Astrocyte of the spinal cord (primary cell): ENCODE measurements around the gene ZNF263.
"Not testable (repeated sequence)": the region's sequence is repeated elsewhere in the genome, so short reads cannot be mapped to it uniquely, and the experiment has no call there.

Experiments used
- DNase-seq: peaks from one replicate; pipeline ENCODE4 v3.0.0; 2011; ENCODE audit warnings: low read depth, low spot score
- H3K4me3 ChIP-seq: 2 replicates; pipeline ENCODE4 v1.5.1; 2011; ENCODE audit warnings: low read depth, mild to moderate bottlenecking, low read length, moderate library complexity
- CTCF ChIP-seq: IDR thresholded peaks from 2 replicates; pipeline ENCODE4 v1.5.1; 2012; ENCODE audit warnings: low read depth, mild to moderate bottlenecking, low read length, inconsistent platforms
- in situ Hi-C: cut with HindIII; loops from 2 replicates; pipeline ENCODE4 v1.10.0; 2017; ENCODE audit warnings: low sequenced_read_pairs

Gene ZNF263

DNA sequence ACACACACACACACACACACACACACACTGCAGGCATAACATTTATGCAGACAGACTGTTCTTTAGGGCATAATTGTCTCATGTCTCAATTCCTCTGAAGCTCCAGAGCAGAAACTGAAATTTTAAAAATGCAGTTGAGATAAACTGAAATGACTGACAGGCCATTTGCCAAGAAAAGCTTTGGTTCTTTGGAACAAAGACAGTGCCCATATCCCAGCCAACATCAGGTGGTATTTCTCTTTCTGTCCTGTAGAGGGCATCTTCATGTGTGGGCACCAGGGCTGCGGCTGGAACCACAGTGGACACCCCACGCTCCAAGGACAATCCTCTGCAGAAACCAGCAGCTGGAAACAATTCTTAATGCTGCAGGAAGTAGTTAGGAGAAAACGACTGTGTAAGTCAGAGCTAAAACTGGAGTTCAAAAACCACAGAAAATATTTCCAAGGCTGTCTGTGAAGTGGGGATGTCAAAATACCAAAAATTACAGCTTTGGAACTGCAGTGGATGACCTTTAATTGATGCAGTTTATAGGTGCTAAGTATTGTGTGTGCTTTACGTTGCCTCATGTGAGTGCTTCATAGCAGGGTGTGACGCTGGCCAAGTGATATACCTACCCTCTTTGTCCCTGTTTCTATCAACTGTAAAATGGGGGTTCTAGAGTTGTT, 16.3 kb upstream of the ZNF263 start:
- DNase-seq = no peak
- in situ Hi-C loops = no loop called here
- TF ChIP-seq CTCF = peak; percentile 57
- H3K4me3 ChIP-seq = no peak overlapping the region

DNA sequence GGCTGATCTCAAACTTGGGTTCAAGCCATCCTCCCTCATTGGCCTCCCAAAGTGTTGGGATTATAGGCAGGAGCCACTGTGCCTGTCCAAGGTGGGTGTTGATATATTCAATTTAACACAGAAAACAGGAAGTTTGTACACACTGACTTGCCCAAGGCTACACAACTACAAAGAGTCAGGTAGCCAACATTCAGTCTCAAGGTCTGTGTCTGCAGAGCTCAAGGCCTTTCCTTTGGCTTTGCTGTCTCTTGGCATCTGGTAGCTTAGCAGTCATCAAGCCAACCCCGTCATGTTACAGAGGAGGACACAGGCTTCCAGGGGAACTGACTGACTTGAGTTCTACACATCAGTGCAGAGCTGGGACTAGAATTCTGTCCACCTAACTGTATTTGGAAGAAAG, 15.0 kb upstream of the ZNF263 start:
- no peak for DNase-seq
- no peak for TF ChIP-seq CTCF
- in situ Hi-C loops = no loop called here
- H3K4me3 ChIP-seq = no peak overlapping the region

DNA sequence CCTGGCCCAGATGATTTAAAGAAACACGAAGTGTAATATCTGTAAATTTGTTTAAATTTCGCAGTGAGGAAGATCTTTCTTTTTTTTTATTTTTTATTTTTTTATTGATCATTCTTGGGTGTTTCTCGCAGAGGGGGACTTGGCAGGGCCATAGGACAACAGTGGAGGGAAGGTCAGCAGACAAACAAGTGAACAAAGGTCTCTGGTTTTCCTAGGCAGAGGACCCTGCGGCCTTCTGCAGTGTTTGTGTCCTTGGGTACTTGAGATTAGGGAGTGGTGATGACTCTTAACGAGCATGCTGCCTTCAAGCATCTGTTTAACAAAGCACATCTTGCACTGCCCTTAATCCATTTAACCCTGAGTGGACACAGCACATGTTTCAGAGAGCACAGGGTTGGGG, 12.6 kb upstream of the ZNF263 start:
- H3K4me3 ChIP-seq, in situ Hi-C loops, DNase-seq: not testable (repeated sequence)

DNA sequence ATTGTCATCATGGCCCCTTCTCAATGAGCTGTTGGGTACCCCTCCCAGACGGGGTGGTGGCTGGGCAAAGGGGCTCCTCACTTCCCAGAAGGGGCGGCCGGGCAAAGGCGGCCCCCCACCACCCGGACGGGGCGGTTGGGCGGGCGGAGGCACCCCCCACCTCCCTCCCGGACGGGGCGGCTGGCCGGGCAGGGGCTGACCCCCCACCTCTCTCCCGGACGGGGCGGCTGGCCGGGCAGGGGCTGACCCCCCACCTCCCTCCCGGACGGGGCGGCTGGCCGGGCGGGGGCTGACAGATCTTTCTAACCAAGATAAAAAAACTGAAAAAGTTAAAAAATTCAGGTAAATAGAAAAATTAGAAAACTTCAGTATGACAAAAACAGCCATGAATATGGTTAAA, 12.0 kb upstream of the ZNF263 start:
- in situ Hi-C loops, H3K4me3 ChIP-seq, DNase-seq: not testable (repeated sequence)

DNA sequence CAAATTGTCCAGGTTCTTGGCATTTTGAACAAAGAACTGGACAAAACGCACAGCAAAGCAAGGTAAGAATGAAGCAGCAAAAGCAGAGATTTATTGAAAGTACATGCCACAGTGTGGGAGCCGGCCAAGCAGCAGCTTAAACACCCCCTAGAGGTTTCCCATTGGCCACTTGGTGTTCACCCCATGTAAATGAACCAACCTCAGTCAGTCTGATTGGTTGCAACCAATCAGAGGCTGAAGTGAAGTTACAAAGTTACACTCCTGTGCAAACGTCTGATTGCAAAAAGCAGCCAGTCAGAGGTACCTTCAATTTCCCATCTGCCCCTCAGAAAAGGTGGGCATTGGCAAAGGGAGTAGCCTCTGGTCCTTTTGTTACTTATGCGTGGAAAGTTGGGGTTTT, 8.8 kb upstream of the ZNF263 start:
- no peak for TF ChIP-seq CTCF
- no peak overlapping the region for H3K4me3 ChIP-seq
- DNase-seq = peak; percentile 20
- in situ Hi-C loops = no loop called here

- no peak for TF ChIP-seq CTCF
Observed at GRCh38 chr16:3274947-3275346, 8.3 kb upstream of the ZNF263 start.

GRCh38 chr16:3276679-3277078, 6.6 kb upstream of the ZNF263 start:
- no peak overlapping the region for H3K4me3 ChIP-seq
- TF ChIP-seq CTCF = no peak
- in situ Hi-C loops = no loop called here
- no peak for DNase-seq

More at GRCh38 chr16:3274947-3275346, 8.3 kb upstream of the ZNF263 start:
- in situ Hi-C loops = no loop called here
- H3K4me3 ChIP-seq = no peak overlapping the region
- no peak for DNase-seq
